DMS79 treated with DMSO at 0.1 percent for 48 hours (cell line): ENCODE measurements around the gene NIPAL4.

ENCODE experiments used
- DNase-seq: peaks from one replicate; lab custom pipeline; 2025; lab: John Stamatoyannopoulos, UW

The NIPAL4 gene

GRCh38 chr5:157485811-157486210 lies 25.8 kb downstream of the NIPAL4 start:
- DNase-seq: no peak

- no peak for DNase-seq
These were observed 26.2 kb downstream of the NIPAL4 start for GRCh38 chr5:157486221-157486681.

- no peak for DNase-seq
These were observed 26.8 kb downstream of the NIPAL4 start for GRCh38 chr5:157486861-157487260.

GRCh38 chr5:157487358-157487757 lies 27.3 kb downstream of the NIPAL4 start:
- no peak for DNase-seq

GRCh38 chr5:157491471-157491995 lies 31.5 kb downstream of the NIPAL4 start:
- DNase-seq: no peak

GRCh38 chr5:157492886-157493285 lies 32.9 kb downstream of the NIPAL4 start:
- no peak for DNase-seq

- DNase-seq: no peak
These were observed 34.3 kb downstream of the NIPAL4 start for GRCh38 chr5:157494178-157494832.

- DNase-seq: no peak
These were observed 36.9 kb downstream of the NIPAL4 start for GRCh38 chr5:157496864-157497263.

GRCh38 chr5:157497875-157498611 lies 38.0 kb downstream of the NIPAL4 start:
- peak; percentile 59 for DNase-seq

GRCh38 chr5:157502143-157502647 lies 42.2 kb downstream of the NIPAL4 start:
- DNase-seq: no peak

- no peak for DNase-seq
These were observed 44.0 kb downstream of the NIPAL4 start for GRCh38 chr5:157504053-157504452.

- no peak for DNase-seq
These were observed 45.5 kb downstream of the NIPAL4 start for GRCh38 chr5:157505496-157505895.

GRCh38 chr5:157506066-157506590 lies 46.1 kb downstream of the NIPAL4 start:
- DNase-seq: no peak

- no peak for DNase-seq
These were observed 47.2 kb downstream of the NIPAL4 start for GRCh38 chr5:157506981-157507780.

GRCh38 chr5:157509093-157509492 lies 49.1 kb downstream of the NIPAL4 start:
- DNase-seq: no peak

GRCh38 chr5:157509587-157509986 lies 49.6 kb downstream of the NIPAL4 start:
- no peak for DNase-seq

- no peak for DNase-seq
These were observed 50.7 kb downstream of the NIPAL4 start for GRCh38 chr5:157510682-157511081.

- DNase-seq: no peak
These were observed 51.9 kb downstream of the NIPAL4 start for GRCh38 chr5:157511651-157512644.

- no peak for DNase-seq
These were observed 53.2 kb downstream of the NIPAL4 start for GRCh38 chr5:157513182-157513581.

- DNase-seq: no peak
These were observed 55.0 kb downstream of the NIPAL4 start for GRCh38 chr5:157514974-157515373.

GRCh38 chr5:157516006-157516405 lies 56.0 kb downstream of the NIPAL4 start:
- DNase-seq: no peak
